H9 (cell line): ENCODE data around the gene ANKS1B. TPM values are rescaled to one million over a fixed set of nuclear protein-coding genes. Genes with fewer than 3 reads are reported as not detected.

ENCODE experiments used
- DNase-seq: peaks from one replicate; pipeline ENCODE4 v3.0.0-alpha.2; 2017
- H2AFZ ChIP-seq: one replicate; pipeline ENCODE4 v1.6.1; 2013; ENCODE audit warnings: mild to moderate bottlenecking, low read length, control low read depth, moderate library complexity
- H2AK5ac ChIP-seq: 2 replicates; pipeline ENCODE4 v1.6.1; 2013; ENCODE audit warnings: low read length, control low read depth, mixed read lengths; ENCODE audit not compliant: insufficient read length
- H2BK120ac ChIP-seq: one replicate; pipeline ENCODE4 v1.6.1; 2013; ENCODE audit warnings: low read depth, mild to moderate bottlenecking, low read length, control low read depth, inconsistent platforms; ENCODE audit not compliant: poor library complexity, severe bottlenecking
- H2BK12ac ChIP-seq: 2 replicates; pipeline ENCODE4 v1.6.1; 2013; ENCODE audit warnings: low read length, control low read depth, mixed read lengths, low read depth; ENCODE audit not compliant: insufficient read length
- H2BK15ac ChIP-seq: 2 replicates; pipeline ENCODE4 v1.6.1; 2013; ENCODE audit warnings: low read depth, low read length, control low read depth
- H2BK20ac ChIP-seq: one replicate; pipeline ENCODE4 v1.6.1; 2013; ENCODE audit warnings: low read depth, mild to moderate bottlenecking, low read length, control low read depth, inconsistent platforms; ENCODE audit not compliant: poor library complexity, severe bottlenecking
- H2BK5ac ChIP-seq: 2 replicates; pipeline ENCODE4 v1.6.1; 2013; ENCODE audit warnings: low read length, control low read depth, mixed read lengths; ENCODE audit not compliant: insufficient read length
- H3K14ac ChIP-seq: 2 replicates; pipeline ENCODE4 v1.6.1; 2013; ENCODE audit warnings: low read length, control low read depth; ENCODE audit not compliant: insufficient read depth
- H3K18ac ChIP-seq: 2 replicates; pipeline ENCODE4 v1.6.1; 2013; ENCODE audit warnings: low read depth, mild to moderate bottlenecking, mixed read lengths, low read length, control low read depth; ENCODE audit not compliant: insufficient read length
- H3K23ac ChIP-seq: 2 replicates; pipeline ENCODE4 v1.6.1; 2013; ENCODE audit warnings: low read length, control low read depth, mixed read lengths, low read depth; ENCODE audit not compliant: insufficient read length
- H3K23me2 ChIP-seq: 2 replicates; pipeline ENCODE4 v1.6.1; 2013; ENCODE audit warnings: low read depth, mild to moderate bottlenecking, mixed read lengths, low read length, control low read depth; ENCODE audit not compliant: insufficient read length, poor library complexity, severe bottlenecking
- H3K27ac ChIP-seq: 2 replicates; pipeline ENCODE4 v1.5.1; 2013; ENCODE audit warnings: low read length, control low read depth, mixed read lengths, low read depth; ENCODE audit not compliant: insufficient read length
- H3K27me3 ChIP-seq: 2 replicates; pipeline ENCODE4 v1.6.1; 2013; ENCODE audit warnings: low read length, control low read depth, inconsistent platforms; ENCODE audit not compliant: insufficient read depth
- H3K4ac ChIP-seq: 2 replicates; pipeline ENCODE4 v1.6.1; 2013; ENCODE audit warnings: low read depth, mild to moderate bottlenecking, control low read depth, inconsistent platforms, low read length, moderate library complexity
- H3K4me1 ChIP-seq: 2 replicates; pipeline ENCODE4 v1.6.1; 2013; ENCODE audit warnings: low read length, control low read depth, inconsistent platforms; ENCODE audit not compliant: insufficient read depth
- H3K4me2 ChIP-seq: 2 replicates; pipeline ENCODE4 v1.6.1; 2013; ENCODE audit warnings: low read length, control low read depth, mixed read lengths; ENCODE audit not compliant: insufficient read length, insufficient read depth
- H3K56ac ChIP-seq: 2 replicates; pipeline ENCODE4 v1.6.1; 2013; ENCODE audit warnings: low read depth, mild to moderate bottlenecking, mixed read lengths, low read length, control low read depth; ENCODE audit not compliant: insufficient read length
- H3K79me1 ChIP-seq: 2 replicates; pipeline ENCODE4 v1.6.1; 2013; ENCODE audit warnings: low read depth, mild to moderate bottlenecking, moderate library complexity, low read length, control low read depth, inconsistent platforms; ENCODE audit not compliant: insufficient read depth, poor library complexity, severe bottlenecking
- H3K79me2 ChIP-seq: 2 replicates; pipeline ENCODE4 v1.6.1; 2013; ENCODE audit warnings: low read length, control low read depth, inconsistent platforms; ENCODE audit not compliant: insufficient read depth
- H3K9ac ChIP-seq: 2 replicates; pipeline ENCODE4 v1.6.1; 2013; ENCODE audit warnings: low read length, control low read depth, mixed read lengths; ENCODE audit not compliant: insufficient read length; ENCODE audit errors: extremely low read depth
- H3K9me3 ChIP-seq: one replicate; pipeline ENCODE4 v1.6.1; 2013; ENCODE audit warnings: low read depth, low read length, inconsistent platforms; ENCODE audit not compliant: control insufficient read depth
- H3T11ph ChIP-seq: one replicate; pipeline ENCODE4 v1.6.1; 2013; ENCODE audit warnings: mild to moderate bottlenecking, low read length, control low read depth, inconsistent platforms
- H4K20me1 ChIP-seq: one replicate; pipeline ENCODE4 v1.6.1; 2013; ENCODE audit not compliant: control insufficient read depth, insufficient read length, insufficient read depth
- H4K5ac ChIP-seq: 2 replicates; pipeline ENCODE4 v1.6.1; 2013; ENCODE audit warnings: low read depth, mild to moderate bottlenecking, mixed read lengths, low read length, control low read depth; ENCODE audit not compliant: insufficient read length
- H4K8ac ChIP-seq: replicated peaks from 2 replicates; pipeline ENCODE4 v1.6.1; 2013; ENCODE audit warnings: low read length, control low read depth, mixed read lengths, low read depth; ENCODE audit not compliant: insufficient read length
- H4K91ac ChIP-seq: 2 replicates; pipeline ENCODE4 v1.6.1; 2013; ENCODE audit warnings: low read depth, mild to moderate bottlenecking, moderate library complexity, mixed read lengths, low read length, control low read depth; ENCODE audit not compliant: insufficient read length
- H3K27ac Mint-ChIP-seq, 3 experiments: 2 replicates in 2 of 3; 3 replicates in 1 of 3; pipeline ENCODE4 v1.8.0; 2020 to 2021; ENCODE audit warnings: mixed read lengths in 3 of 3, mild to moderate bottlenecking in 1 of 3, moderate library complexity in 1 of 3
- H3K27me3 Mint-ChIP-seq: 2 replicates; pipeline ENCODE4 v1.8.0; 2021; ENCODE audit warnings: low read depth, mild to moderate bottlenecking, moderate library complexity, mixed read lengths
- H3K36me3 Mint-ChIP-seq, 3 experiments: 2 replicates in 2 of 3; 3 replicates in 1 of 3; pipeline ENCODE4 v1.8.0; 2020 to 2021; ENCODE audit warnings: low read depth in 3 of 3, mixed read lengths in 3 of 3; ENCODE audit not compliant: insufficient read depth in 1 of 3
- H3K4me1 Mint-ChIP-seq, 2 experiments: 2 replicates each; pipeline ENCODE4 v1.8.0; 2020; ENCODE audit warnings: mixed read lengths in 2 of 2
- H3K4me3 Mint-ChIP-seq, 2 experiments: 2 replicates in 1 of 2; 3 replicates in 1 of 2; pipeline ENCODE4 v1.8.0; 2020 to 2021; ENCODE audit warnings: mild to moderate bottlenecking in 2 of 2, mixed read lengths in 2 of 2, moderate library complexity in 1 of 2
- H3K9me3 Mint-ChIP-seq, 2 experiments: 2 replicates in 1 of 2; 3 replicates in 1 of 2; pipeline ENCODE4 v1.8.0; 2020; ENCODE audit warnings: mild to moderate bottlenecking in 2 of 2, mixed read lengths in 2 of 2, moderate library complexity in 1 of 2
- CTCF ChIP-seq: fragments of 200-600 bp; sonication (generic); conservative IDR thresholded peaks from 3 replicates; pipeline ENCODE4 v1.8.0; 2021; ENCODE audit warnings: antibody characterized with exemption, mild to moderate bottlenecking
- WGBS: extraction: QIAGEN DNeasy Blood & Tissue Kit; methylation state at CpG from one replicate; pipeline ENCODE4 v1.1.7; 2013; ENCODE audit warnings: missing lambda C conversion rate, low lambda C conversion rate, mixed read lengths; ENCODE audit not compliant: insufficient read length; ENCODE audit errors: extremely low coverage; 5-methylcytosine and 5-hydroxymethylcytosine counted together
- total RNA-seq: library from RNA; stranded (reverse); gene quantifications from 2 replicates; pipeline ENCODE4 v1.2.1, GENCODE V29; 2021

ANKS1B gene
- total RNA-seq, 1 experiment from 2014 or later = 4.1 TPM

GRCh38 chr12:98935847-98936246 is 1048.9 kb downstream of the ANKS1B start:
- Histone ChIP-seq H3K9me3 (no peaks in the 10 kb centered on the region), H3K9ac (no peak overlapping the region), H3K4me1 (no peaks in the 10 kb centered on the region; the same call in 1 of the 2 replicates), H4K20me1 (no peaks in the 10 kb centered on the region), H4K5ac (no peak overlapping the region), H3K79me2 (no peaks in the 10 kb centered on the region), H2BK5ac (no peak overlapping the region), H3K4ac (no peak overlapping the region), H4K91ac (no peak overlapping the region), H3K27ac (no peak overlapping the region), H3K56ac (no peak overlapping the region), H2BK15ac (no peak overlapping the region), H3K79me1 (no peaks in the 10 kb centered on the region), H3K23me2 (no peaks in the 10 kb centered on the region), H3T11ph (no peak overlapping the region), H4K8ac (no peak overlapping the region), H2BK20ac (no peak overlapping the region), H3K23ac (no peak overlapping the region), H3K27me3 (no peaks in the 10 kb centered on the region), H3K18ac (no peak overlapping the region), H2BK120ac (no peak overlapping the region), H3K4me2 (no peak overlapping the region), H2BK12ac (no peak overlapping the region), H2AK5ac (no peak overlapping the region), H3K14ac (no peak overlapping the region), H2AFZ (no peak overlapping the region)
- no peak overlapping the region for H3K4me3 Mint-ChIP-seq
- TF ChIP-seq CTCF = no peak
- H3K36me3 Mint-ChIP-seq = no peaks in the 10 kb centered on the region
- H3K4me1 Mint-ChIP-seq = peaks cover 6% of the 10 kb centered on the region in 2 experiments
- WGBS = no CpG with 5 or more reads among the region's 2 CpGs
- no peaks in the 10 kb centered on the region for H3K27me3 Mint-ChIP-seq
- no peak for DNase-seq
- H3K9me3 Mint-ChIP-seq = 0 out of 5 replicates have a peak, but pooled peaks cover 0 to 4% of the 10 kb centered on the region in 2 experiments
- no peak overlapping the region for H3K27ac Mint-ChIP-seq
